Panc1 (cell line): ENCODE measurements around the gene BLCAP. TPM values are rescaled to one million over a fixed set of nuclear protein-coding genes. Genes with fewer than 3 reads are reported as not detected.

Source experiments
- ATAC-seq: fragments of 200-7000 bp; cut with Tn5 transposase; 2 replicates; pipeline ENCODE4 v1.9.1; 2020; ENCODE audit warnings: mild to moderate bottlenecking, moderate library complexity
- BruUV-seq: library from RNA; stranded (reverse); fragments of 400-500 nt; replicated peaks from 2 replicates; lab custom pipeline; 2021; lab: Mats Ljungman, UMichigan
- CTCF ChIA-PET: fragments of 300-600 bp; sonication (Branson Sonifier 250); formaldehyde crosslinking; loops from one replicate; lab custom pipeline; 2022; ENCODE audit warnings: antibody characterized with exemption; lab: Charles Lee
- POLR2A ChIA-PET: fragments of 300-600 bp; sonication (Branson Sonifier 250); formaldehyde crosslinking; loops from one replicate; lab custom pipeline; 2022; ENCODE audit warnings: antibody characterized with exemption; lab: Charles Lee
- DNase-seq: peaks from one replicate; pipeline ENCODE4 v3.0.0-alpha.2; 2010; ENCODE audit warnings: low read depth, low spot score
- H3K27ac ChIP-seq: 2 replicates; pipeline ENCODE4 v1.5.1; 2011; ENCODE audit warnings: mild to moderate bottlenecking, low read length, inconsistent platforms
- H3K27me3 ChIP-seq: fragments of 200-500 bp; sonication (Bioruptor generic); 2 replicates; pipeline ENCODE4 v1.6.0; 2014; ENCODE audit warnings: low read length, inconsistent platforms; ENCODE audit not compliant: control insufficient read depth, insufficient read depth
- H3K36me3 ChIP-seq: fragments of 200-500 bp; sonication (Bioruptor generic); 2 replicates; pipeline ENCODE4 v1.5.1; 2014; ENCODE audit warnings: inconsistent platforms, mild to moderate bottlenecking, low read length, moderate library complexity; ENCODE audit not compliant: control insufficient read depth, insufficient read depth
- H3K4me1 ChIP-seq: 2 replicates; pipeline ENCODE4 v1.5.1; 2011; ENCODE audit warnings: inconsistent platforms, mild to moderate bottlenecking, low read length, moderate library complexity; ENCODE audit not compliant: control insufficient read depth, insufficient read depth
- H3K4me3 ChIP-seq, 2 experiments: 2 replicates each; pipeline ENCODE4 v1.5.1; 2011 to 2012; ENCODE audit warnings: low read depth in 2 of 2, low read length in 2 of 2, mild to moderate bottlenecking in 2 of 2, inconsistent platforms in 1 of 2, moderate library complexity in 1 of 2
- H3K9me3 ChIP-seq: fragments of 200-500 bp; sonication (Bioruptor generic); 2 replicates; pipeline ENCODE4 v1.5.1; 2014; ENCODE audit warnings: low read depth, mild to moderate bottlenecking, inconsistent platforms, low read length, moderate library complexity; ENCODE audit not compliant: control insufficient read depth, insufficient read depth
- CTCF ChIP-seq: fragments of 450-650 bp; IDR thresholded peaks from 2 replicates; pipeline ENCODE4 v1.5.1; 2017; ENCODE audit warnings: mild to moderate bottlenecking
- POLR2AphosphoS5 ChIP-seq: IDR thresholded peaks from 2 replicates; pipeline ENCODE4 v1.6.1; 2012; ENCODE audit warnings: mild to moderate bottlenecking, low read depth, low read length, moderate library complexity
- SIN3A ChIP-seq: IDR thresholded peaks from 2 replicates; pipeline ENCODE4 v1.6.1; 2012; ENCODE audit warnings: low read depth, mild to moderate bottlenecking, low read length, moderate library complexity, borderline replicate concordance; ENCODE audit not compliant: insufficient read depth
- TCF7L2 ChIP-seq: IDR thresholded peaks from 2 replicates; pipeline ENCODE4 v1.6.1; 2011; ENCODE audit warnings: mild to moderate bottlenecking, low read depth, low read length, inconsistent platforms
- in situ Hi-C: cut with HindIII; loops from 2 replicates; pipeline ENCODE4 v1.10.0; 2016; ENCODE audit warnings: low sequenced_read_pairs, low pct_unique_long_range_greater_than_20kb
- intact Hi-C: fragments of 100-400 bp; cut with micrococcal nuclease; formaldehyde crosslinking; loops from one replicate; pipeline ENCODE4 v1.10.0; 2022; ENCODE audit not compliant: unreplicated experiment
- total RNA-seq: library from RNA; stranded (reverse); gene quantifications from one replicate; pipeline ENCODE4 v1.2.1, GENCODE V29; 2021; ENCODE audit not compliant: unreplicated experiment
- TF ChIP-seq, protein P1 (sequence below), 2 experiments: IDR thresholded peaks; 2 replicates each; pipeline ENCODE4 v1.6.1; 2011 to 2012; ENCODE audit warnings: low read depth in 2 of 2, control low read depth in 1 of 2, low read length in 1 of 2, mild to moderate bottlenecking in 1 of 2, moderate library complexity in 1 of 2; ENCODE audit not compliant: insufficient read depth in 1 of 2

Gene BLCAP
- total RNA-seq, 1 experiment from 2014 or later, result 50.1 TPM

GRCh38 chr20:37522260-37523011 is 5.2 kb downstream of the BLCAP start:
- DNase-seq (no peak), ATAC-seq (no peak)
- no peak overlapping the region for H3K4me3 ChIP-seq
- no peaks in the 10 kb centered on the region for H3K9me3 ChIP-seq
- peaks cover 1% of the 10 kb centered on the region; the same call in 1 of the 2 replicates for H3K36me3 ChIP-seq
- H3K4me1 ChIP-seq, result peaks cover 7% of the 10 kb centered on the region
- H3K27me3 ChIP-seq, result no peaks in the 10 kb centered on the region
- BruUV-seq, result no TSS peak
- intact Hi-C loops (no loop called here), in situ Hi-C loops (no loop called here)
- POLR2A ChIA-PET, result no interaction called here
- TF ChIP-seq, protein P1, sequence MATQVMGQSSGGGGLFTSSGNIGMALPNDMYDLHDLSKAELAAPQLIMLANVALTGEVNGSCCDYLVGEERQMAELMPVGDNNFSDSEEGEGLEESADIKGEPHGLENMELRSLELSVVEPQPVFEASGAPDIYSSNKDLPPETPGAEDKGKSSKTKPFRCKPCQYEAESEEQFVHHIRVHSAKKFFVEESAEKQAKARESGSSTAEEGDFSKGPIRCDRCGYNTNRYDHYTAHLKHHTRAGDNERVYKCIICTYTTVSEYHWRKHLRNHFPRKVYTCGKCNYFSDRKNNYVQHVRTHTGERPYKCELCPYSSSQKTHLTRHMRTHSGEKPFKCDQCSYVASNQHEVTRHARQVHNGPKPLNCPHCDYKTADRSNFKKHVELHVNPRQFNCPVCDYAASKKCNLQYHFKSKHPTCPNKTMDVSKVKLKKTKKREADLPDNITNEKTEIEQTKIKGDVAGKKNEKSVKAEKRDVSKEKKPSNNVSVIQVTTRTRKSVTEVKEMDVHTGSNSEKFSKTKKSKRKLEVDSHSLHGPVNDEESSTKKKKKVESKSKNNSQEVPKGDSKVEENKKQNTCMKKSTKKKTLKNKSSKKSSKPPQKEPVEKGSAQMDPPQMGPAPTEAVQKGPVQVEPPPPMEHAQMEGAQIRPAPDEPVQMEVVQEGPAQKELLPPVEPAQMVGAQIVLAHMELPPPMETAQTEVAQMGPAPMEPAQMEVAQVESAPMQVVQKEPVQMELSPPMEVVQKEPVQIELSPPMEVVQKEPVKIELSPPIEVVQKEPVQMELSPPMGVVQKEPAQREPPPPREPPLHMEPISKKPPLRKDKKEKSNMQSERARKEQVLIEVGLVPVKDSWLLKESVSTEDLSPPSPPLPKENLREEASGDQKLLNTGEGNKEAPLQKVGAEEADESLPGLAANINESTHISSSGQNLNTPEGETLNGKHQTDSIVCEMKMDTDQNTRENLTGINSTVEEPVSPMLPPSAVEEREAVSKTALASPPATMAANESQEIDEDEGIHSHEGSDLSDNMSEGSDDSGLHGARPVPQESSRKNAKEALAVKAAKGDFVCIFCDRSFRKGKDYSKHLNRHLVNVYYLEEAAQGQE (IDR thresholded peaks at IDR 0.05; ENCODE audit: insufficient read depth in 1 of 2, low read depth in 2 of 2, low read length in 1 of 2), result no peak
- no peak for TF ChIP-seq SIN3A
- TF ChIP-seq CTCF, result no peak
- no peak for TF ChIP-seq TCF7L2
- TF ChIP-seq POLR2AphosphoS5, result no peak
- no peak overlapping the region for H3K27ac ChIP-seq
- CTCF ChIA-PET, result no interaction called here

DNA sequence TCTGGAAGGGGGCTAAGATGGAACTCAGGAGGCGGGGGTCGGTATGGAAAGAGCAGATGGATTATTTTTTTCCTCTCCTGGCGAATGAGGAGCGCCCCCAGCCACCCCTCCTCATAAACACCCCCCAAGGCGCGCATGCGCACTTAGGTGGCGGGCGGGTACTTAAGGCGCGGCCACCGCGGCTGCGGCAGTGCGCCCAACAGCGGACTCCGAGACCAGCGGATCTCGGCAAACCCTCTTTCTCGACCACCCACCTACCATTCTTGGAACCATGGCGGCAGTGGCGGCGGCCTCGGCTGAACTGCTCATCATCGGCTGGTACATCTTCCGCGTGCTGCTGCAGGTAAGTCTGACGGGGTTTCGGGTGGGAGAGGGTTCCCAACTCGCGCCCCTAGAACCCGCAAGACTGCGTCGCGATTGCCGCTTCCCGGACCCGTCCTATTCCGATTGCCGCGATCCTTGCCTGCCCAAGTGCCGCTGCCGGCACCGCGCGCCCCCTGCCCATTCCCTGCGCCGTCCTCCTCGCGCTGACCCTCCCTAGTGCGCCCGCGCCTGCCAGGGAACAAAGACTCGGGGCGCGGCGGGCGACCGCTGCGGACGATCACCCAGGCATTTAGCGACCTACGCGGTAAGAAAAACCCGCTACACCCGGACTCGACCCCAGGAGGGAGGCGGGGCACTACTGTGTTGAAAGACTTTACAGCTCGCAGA is 6.5 kb downstream of the BLCAP start, which contains the start of gene NNAT:
Gene NNAT, plus strand, starts transcription at position 190 of the 711 bp plus-strand sequence. Its CDS starts 82 bp downstream, at position 272.
- H3K4me1 ChIP-seq, result peaks cover 4% of the 10 kb centered on the region
- peak within 1 kb of the TSS in 1 of 2 experiments; percentile 11; a peak in 1 of 4 replicates for H3K4me3 ChIP-seq
- H3K27me3 ChIP-seq, result no peaks in the 10 kb centered on the region
- no peak for DNase-seq
- ChIA-PET CTCF (no interaction called here), POLR2A (no interaction called here)
- no peak for ATAC-seq
- no peaks in the 10 kb centered on the region for H3K36me3 ChIP-seq
- BruUV-seq, result no TSS peak
- in situ Hi-C loops, result no loop called here
- TF ChIP-seq TCF7L2 (no peak), SIN3A (no peak), POLR2AphosphoS5 (no peak), CTCF (no peak)
- TF ChIP-seq, protein P1 (IDR thresholded peaks at IDR 0.05; ENCODE audit: insufficient read depth in 1 of 2, low read depth in 2 of 2, low read length in 1 of 2), result no peak
- intact Hi-C loops, result no loop called here
- H3K9me3 ChIP-seq, result no peaks in the 10 kb centered on the region
- no peak within 1 kb of the TSS for H3K27ac ChIP-seq
